GM18517 (cell line): ENCODE results near the gene RDX.
"Not testable (repeated sequence)": the region's sequence is repeated elsewhere in the genome, so short reads cannot be mapped to it uniquely, and the experiment has no call there.

Experiments
- ATAC-seq: cut with Tn5 transposase; IDR thresholded peaks from one replicate; pipeline ENCODE4 v1.9.1; 2021; ENCODE audit warnings: mild to moderate bottlenecking, moderate library complexity; ENCODE audit not compliant: unreplicated experiment

The RDX gene

DNA sequence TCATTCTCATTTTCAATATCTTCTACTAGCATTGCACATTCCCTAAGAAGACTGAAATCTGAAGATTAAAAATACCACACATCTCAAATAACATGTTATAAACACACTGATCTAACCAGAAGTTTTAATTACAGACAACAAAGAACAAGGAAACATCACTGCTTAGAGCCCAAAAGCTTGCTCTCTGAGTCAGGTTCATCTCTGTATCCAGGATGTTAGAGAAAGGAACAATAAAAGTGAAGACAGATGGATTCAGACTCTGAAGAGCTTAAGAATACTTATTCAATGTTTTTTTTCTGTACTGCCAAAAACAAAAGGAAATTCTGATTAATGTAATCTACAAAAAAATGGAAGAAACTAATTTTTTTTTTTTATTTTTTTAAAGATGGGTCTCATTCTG lies 16.5 kb downstream of the RDX start:
- ATAC-seq: no peak

DNA sequence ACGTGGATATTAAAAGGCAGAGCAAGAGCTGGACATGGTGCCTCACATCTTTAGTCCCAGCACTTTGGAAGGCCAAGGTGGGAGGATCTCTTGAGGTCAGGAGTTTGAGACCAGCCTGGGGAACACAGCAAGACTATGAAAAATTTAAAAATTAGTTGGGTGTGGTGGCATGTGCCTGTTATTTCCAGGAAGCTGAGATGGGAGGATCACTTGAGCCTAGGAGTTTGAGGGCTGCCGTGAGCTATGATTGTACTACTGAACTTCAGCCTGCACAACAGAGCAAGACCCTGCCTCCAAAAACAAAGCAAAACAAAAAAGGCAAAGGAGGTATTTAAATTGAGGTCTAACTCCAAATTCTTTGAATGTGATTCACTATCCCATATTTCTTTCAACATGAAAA lies 23.5 kb downstream of the RDX start:
- ATAC-seq: no peak

DNA sequence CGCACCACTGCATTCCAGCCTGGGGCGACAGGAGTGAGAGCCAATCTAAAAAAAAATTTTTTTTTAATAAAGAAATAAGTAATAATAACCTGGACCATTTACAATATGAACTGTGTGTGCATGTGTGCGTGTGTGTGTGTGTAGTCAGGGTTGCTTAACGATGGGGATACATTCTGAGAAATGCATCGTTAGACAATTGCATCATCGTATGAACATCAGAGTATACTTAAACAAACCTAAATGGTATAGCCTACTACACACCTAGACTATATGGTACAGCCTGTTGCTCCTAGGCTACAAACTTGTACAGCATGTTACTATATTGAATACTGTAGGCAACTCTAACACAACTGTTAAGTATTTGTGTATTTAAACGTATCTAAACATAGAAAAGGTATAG lies 26.4 kb downstream of the RDX start:
- ATAC-seq: no peak

DNA sequence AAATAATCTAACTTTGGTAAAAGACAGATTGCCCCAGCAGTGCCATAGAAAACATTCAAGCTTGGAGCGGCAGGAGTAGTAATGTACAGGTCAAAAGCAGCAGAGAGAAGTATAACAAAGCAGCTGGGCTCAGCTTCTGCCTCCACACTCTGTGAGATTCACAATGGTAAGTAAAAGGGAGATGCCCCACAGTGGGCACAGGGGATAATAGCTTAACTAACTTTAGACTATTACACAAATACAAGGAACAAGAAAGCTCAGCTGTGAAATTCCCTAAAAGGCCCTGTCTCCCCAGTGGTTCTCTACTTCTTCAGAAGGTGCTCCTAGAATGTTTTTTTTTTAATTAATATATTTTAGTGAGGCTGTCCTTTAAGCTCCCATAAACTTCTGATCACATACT lies 28.0 kb downstream of the RDX start:
- no peak for ATAC-seq

DNA sequence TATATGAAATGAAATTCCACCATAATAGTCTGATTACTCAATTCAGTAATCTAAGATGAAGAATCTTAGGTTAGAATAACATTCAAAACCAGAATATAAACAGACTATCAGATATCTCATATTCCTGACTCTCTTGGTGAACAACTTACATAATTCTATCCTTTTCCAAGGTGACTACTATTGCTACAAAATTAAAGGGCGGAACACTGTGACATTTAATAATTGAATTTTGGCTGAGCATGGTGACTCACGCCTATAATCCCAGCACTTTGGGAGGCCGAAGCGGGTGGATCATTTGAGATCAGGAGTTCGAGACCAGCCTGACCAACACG lies 34.4 kb downstream of the RDX start:
- ATAC-seq: no peak

DNA sequence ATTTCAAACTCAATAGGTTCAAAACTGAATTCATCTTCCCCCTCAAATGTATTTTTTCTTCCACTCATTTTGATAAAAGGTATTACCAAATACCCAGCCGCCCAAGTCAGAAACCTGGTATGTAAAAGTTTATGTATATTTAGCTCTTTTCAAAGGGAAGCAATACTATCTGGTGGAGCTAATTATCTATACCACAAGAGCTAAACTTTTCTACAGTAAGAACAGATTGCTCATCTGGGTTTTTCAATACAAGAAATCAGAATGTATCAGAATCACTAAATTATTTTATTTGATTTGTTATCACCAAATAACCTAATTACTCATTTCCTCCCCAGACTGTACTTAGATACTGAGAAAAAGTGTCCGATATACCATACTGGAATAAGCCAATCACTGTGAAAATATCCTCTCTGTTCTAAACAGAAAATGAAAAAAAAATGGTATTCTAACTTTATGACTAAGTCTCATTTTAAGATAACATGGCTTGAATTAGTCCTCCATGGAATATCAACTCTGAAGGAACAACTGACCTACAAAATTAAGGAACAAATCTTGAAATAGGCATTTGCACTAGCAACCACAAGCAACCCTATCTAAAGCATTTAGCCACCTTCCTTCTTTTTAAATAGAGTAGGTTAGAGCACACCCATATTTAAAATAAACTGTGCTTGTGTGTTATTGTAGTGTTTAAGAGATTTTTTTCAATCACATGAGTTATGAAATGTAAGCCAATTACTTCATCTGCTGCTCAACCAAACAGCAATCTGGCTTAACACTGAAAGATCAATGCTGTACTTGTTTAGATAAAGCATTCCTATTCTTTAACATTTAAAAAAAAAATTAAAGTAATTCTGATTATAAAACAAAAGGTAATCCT lies 35.0 kb downstream of the RDX start:
- no peak for ATAC-seq

DNA sequence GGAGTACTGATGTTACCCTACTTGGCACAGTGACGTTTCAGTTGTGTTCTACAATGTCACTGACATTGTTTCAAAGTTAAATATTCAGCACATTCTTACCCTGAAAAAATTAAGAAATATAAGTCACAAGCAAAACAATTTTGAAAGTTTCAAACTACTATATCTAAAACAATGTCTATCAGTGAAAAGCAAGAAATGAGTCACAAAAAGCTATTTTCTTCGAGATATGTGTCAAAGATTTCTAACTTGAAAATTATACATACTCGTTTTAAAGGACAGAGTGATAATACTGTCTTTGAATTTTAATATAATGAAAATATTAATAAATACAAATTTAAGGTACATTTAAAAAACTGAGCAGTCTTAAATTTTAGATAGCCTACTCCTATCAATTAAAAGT lies 42.9 kb downstream of the RDX start:
- ATAC-seq: no peak

DNA sequence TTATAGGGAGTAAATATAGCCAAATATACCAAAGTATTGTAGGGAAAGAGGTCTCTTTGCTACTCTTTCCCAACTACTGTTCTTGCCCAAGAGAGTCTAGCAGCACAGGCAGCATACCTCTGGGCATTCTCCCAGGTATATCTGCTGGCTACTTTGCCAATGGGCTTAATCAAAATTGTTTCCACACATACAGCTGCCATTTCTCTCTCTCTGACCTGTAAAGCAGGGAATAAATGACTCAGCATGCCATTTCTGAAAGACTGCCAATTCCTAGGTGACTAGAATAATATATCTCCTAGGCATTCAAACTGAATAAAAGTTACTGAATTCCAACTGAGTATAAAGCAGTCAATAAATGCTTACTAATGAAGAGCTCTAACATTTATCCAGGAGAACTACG lies 44.6 kb downstream of the RDX start:
- no peak for ATAC-seq

DNA sequence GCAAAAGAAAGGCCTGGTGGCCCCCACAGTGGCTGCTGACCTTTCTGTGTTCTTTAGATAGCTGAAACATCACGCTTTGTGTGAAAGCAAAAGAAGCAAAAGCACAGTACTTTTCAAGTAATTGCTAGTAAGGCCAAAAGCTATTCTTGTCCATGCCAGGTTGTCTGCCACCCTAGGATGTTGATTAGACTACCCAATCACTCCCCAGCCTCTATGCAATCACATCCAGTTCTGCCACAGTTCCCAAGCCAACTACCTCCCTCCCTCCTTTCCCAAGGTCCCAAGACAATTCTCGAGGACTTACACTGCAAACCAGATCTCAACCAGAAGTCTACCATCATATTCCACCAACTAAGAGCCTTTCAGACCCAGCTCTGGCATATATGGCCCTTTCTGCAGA lies 46.2 kb downstream of the RDX start:
- ATAC-seq: no peak

DNA sequence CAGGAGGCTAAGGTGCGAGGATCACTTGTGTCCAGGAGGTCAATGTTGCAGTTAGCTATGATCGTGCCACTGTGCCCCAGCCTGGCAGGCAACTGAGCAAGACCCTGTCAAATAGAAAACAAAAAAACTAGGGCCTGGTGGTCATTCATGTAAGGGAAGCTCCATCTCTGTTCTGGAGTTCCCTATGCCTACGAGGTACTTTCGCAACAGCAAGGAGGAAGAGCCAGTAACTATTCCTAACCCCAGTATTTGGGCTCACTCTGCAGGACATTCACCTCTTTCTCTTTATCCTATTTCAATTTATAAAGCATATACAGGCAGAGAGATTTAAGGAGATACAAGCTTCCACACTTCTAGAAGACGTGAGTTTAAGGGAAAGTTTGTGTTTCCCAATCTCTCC lies 46.6 kb downstream of the RDX start:
- ATAC-seq: no peak

DNA sequence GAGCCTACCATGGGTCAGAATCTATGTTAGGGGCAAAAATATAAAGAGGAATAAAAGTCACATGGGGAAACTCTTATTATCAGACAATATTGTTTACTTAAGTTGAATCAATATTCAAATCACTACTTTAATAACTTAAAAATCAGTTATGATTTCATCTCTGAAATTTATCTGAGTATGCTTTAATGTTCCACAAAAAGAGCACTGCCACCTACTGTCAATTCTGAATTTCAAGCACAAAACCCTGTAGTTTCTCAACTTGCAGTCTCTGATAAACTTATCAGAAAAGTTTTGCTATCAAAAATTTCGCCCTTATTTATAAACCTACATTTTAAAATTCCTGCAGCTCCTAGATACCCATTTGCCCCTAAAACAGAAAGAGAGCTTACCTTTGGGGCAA lies 47.3 kb downstream of the RDX start:
- no peak for ATAC-seq

DNA sequence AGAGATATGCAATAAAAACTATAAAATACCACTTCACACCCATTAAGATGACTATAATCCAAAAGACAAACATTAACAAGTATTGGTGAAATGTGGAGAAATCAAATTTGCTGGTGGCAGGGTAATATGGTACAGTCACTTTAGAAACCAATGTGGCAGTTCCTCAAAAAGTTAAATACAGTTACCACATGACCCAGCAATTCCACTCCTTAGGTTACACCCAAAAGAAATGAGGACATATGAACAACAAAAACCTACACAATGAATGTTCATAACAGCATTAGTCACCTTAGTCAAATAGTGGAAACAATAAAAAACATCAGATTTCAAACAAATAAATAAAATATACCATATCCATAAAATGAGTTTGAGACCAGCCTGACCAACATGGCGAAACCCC lies 52.6 kb downstream of the RDX start:
- no peak for ATAC-seq

DNA sequence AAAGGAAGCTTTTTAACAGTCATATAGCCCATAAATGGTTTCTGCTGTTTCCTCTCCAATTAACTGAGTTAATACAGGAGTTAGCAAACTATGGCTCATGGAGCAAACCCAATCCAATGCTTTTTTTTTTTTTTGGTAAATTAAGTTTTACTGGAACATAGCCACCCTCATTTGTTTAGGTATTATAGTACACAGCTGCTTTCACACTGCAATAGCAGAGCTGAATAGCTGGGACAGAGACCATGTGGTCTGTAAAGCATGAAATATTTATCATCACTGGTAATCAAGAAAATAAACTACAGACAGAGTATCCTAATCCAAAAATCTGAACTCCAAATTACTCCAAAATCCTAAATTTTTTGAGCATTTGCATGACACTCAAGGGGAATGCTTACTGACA lies 53.7 kb downstream of the RDX start:
- no peak for ATAC-seq

DNA sequence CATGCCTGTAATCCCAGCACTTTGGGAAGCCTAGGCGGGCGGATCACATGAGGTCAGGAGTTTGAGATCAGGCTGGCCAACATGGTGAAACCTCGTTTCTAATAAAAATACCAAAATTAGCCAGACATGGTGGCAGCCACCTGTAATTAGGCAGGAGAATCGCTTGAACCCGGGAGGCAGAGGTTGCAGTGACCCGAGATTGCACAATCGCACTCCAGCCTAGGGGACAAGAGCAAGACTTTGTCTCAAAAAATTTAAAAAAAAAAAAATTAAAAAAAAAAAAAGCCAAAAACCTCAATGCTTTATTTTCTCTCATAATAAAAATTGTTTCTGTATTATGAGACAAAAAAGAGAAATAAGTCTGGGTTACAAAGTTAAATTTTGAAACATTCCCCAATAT lies 54.2 kb downstream of the RDX start:
- no peak for ATAC-seq

DNA sequence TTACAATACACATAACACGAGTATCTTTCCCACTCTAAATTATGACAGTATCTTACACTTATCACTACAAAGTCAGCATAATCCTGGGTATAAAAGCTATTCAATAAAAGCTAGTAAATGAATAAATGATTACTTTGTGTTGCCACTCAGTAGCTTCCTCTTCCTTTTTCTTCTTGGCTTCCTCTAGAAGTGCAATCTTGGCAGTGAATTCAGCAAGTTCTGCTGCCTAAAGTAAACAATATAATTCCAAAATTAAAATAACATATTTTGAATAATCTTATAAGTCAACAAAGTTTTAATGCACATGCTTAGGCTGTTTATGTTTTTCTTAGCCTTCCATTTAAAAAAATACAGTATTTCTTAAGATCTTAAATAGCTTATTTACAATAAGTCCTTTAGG lies 60.4 kb downstream of the RDX start:
- ATAC-seq: no peak

DNA sequence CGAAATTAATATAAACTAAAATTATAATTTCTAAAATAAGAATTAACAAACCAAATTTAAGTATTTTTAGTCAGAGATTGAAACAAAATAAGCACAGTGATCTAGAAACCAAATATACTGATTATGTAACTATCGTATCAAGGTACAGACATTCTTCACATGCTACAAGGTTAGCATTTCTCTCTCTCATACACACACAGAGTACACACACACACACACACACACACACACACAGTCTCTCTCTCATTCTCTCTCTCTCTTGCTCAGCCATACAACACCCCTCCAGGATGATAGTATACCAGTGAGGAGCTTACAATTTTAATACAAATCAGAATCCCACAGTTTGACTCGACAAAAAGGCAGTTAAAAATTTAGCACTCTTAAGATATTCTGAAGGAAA lies 66.0 kb downstream of the RDX start:
- no peak for ATAC-seq

DNA sequence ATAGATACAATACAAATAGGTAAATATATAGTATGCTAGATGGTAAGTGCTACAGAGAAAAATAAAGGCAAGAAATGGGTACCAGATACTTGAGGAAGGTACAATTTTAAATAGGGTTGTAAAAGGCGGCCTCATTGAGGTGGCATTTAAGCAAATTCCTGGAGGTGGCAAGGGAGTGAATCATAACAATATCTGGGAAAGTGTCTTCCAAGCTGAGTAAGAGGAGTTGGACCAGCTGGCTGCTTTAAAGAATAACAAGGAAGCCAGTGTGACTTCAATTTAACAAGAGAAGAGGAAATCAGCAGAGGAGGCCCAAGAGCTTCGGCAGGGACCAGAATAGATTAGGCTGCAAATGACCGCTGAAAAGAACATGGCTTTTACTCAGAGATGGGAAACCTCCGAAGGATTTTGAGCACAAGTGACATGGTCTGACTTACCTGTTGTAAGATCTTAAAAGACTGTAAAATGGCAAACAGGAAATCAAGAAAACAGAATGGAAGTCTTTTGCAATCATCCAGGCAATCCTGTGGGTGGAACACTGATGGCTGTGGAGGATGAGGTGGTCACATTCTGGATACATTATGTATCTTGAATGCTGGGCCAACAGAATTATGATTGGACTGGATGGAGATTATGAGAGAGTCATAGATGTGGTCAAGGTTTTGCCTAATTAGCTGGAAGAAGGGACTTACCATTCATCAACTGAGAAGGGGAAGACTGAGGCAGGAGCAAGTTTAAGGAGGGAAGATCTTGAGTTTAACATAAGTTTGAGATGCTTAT lies 77.2 kb downstream of the RDX start:
- ATAC-seq: no peak

DNA sequence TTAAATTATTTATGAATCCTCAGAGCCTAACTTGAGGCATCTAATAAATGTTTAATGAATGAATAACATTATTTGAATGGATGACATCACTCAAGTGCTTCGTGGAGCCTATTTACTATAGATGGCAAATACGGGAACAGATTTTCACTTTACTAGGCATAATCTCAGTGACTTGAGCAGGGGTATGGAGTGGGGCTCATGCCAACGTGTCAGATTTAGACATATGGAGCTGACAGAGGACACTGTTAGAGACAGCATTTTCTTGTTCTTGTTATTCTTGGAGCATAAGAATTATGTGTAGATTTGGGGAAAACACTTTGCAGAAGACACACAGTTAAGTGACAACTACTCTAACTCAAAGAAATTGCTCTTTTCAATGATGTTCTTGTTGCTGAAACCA lies 78.5 kb downstream of the RDX start:
- no peak for ATAC-seq

DNA sequence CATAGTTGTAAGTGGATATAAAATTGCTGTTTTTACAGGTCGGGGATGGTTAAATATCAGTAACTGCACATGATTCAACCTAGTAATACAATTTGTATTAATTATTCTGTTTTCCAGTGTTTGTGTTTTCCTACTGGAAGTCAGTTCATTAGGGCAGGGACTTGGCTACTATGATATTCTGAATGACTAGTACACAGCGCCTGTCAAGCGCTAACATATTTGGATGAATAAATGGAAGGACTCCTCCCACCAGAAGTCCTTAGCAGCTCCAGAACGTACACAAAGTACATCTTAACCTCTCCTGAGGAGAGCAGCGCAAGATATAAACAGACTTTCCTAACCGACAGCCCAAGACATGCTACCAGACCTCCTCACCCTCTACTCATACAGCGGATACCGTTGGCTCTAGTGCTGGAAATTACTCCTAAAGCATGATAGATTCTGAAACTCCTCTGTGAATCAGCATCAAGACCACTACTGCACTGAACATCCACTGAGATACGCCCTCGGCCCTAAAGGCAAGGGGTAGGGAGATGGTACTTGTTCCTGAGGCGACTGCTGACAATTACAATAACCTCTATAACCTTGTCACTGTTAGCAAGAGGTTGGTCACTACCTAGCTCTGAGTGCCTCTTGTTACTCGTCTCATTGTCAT lies 79.1 kb downstream of the RDX start:
- ATAC-seq: no peak

DNA sequence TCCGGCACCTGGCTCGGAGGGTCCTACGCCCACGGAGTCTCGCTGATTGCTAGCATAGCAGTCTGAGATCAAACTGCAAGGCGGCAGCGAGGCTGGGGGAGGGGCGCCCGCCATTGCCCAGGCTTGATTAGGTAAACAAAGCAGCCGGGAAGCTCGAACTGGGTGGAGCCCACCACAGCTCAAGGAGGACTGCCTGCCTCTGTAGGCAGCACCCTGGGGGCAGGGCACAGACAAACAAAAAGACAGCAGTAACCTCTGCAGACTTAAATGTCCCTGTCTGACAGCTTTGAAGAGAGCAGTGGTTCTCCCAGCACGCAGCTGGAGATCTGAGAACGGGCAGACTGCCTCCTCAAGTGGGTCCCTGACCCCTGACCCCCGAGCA lies 87.1 kb downstream of the RDX start:
- ATAC-seq: not testable (repeated sequence)

DNA sequence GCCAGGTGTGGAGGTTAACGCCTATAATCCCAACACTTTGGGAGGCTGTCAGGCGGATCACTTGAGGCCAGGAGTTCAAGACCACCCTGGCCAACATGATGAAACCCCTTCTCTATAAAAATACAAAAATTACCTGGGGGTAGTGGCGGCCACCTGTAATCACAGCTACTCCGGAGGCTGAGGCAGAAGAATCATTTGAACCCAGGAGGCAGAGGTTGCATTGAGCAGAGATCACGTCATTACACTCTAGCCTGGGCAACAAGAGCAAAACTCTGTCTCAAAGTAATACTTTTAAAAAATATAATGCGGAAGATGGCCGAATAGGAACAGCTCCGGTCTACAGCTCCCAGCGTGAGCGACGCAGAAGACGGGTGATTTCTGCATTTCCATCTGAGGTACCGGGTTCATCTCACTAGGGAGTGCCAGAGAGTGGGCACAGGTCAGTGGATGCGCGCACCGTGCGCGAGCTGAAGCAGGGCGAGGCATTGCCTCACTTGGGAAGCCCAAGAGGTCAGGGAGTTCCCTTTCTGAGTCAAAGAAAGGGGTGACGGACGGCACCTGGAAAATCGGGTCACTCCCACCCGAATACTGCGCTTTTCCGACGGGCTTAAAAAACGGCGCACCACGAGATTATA lies 87.6 kb downstream of the RDX start:
- ATAC-seq: not testable (repeated sequence)

DNA sequence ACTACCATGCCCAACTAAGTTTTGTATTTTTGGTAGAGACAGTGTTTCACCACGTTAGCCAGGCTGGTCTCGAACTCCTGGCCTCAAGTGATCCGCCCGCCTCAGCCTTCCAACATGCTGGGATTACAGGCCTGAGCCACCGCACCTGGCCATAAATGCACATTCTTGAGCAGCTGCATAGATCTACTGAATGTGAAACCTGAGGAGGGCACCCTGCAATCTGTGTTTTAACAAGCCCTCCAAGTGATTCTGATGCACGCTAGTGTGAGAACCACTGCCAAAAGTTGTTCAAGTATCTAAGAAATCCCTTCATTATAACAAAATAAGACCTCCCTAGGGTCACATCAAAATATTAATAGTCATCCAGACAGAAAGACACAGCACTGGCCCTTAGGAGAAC lies 89.3 kb downstream of the RDX start:
- no peak for ATAC-seq
